ENCODE data around the gene DFFA.
"Not testable (repeated sequence)": the region's sequence is repeated elsewhere in the genome, so short reads cannot be mapped to it uniquely, and the experiment has no call there.

The DFFA gene

DNA sequence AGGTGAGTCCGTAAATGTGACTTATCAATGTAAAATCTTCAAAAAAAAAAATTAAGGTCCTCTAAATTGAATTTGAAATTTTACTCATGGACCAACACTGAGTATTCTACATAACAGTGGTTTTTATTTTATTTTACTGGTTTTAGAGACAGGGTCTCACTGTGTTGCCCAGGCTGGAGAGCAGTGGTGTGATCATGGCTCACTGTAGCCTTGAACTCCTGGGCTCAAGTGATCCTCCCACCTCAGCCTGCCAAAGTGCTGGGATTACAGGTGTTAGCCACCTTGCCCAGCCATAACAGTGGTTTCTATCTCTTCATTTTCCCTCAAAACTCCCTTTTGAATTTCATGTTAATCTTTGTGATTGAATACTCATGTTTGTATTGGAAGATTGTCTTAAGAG, 56.4 kb downstream of the DFFA start:
- not testable (repeated sequence) for H3K27ac ChIP-seq (ENCODE audit: insufficient read depth, low read depth, low read length, poor library complexity, severe bottlenecking); H3K27me3 ChIP-seq (ENCODE audit: control insufficient read depth, insufficient read depth, low read length, poor library complexity, severe bottlenecking); H3K4me1 ChIP-seq (ENCODE audit: control insufficient read depth, insufficient read depth, low read length); H3K4me3 ChIP-seq (ENCODE audit: insufficient read depth, low read depth, low read length); H3K9me3 ChIP-seq (ENCODE audit: control insufficient read depth, low read length)
- WGBS, 2 experiments: 100% methylated on average over 1 of the region's 1 CpG; no CpG with 5 or more reads in 1 of the 2 experiments
- H3K36me3 ChIP-seq (ENCODE audit: control insufficient read depth, insufficient read depth, low read length): peaks cover 79% of the 10 kb centered on the region

- no peaks in the 10 kb centered on the region for H3K4me1 ChIP-seq (ENCODE audit: control insufficient read depth, insufficient read depth, low read length)
- H3K27ac ChIP-seq (ENCODE audit: insufficient read depth, low read depth, low read length, poor library complexity, severe bottlenecking): no peak overlapping the region
- no peaks in the 10 kb centered on the region for H3K27me3 ChIP-seq (ENCODE audit: control insufficient read depth, insufficient read depth, low read length, poor library complexity, severe bottlenecking)
- 93 to 98% methylated on average over 5 to 6 of the region's 6 CpGs for WGBS, 2 experiments
- H3K4me3 ChIP-seq (ENCODE audit: insufficient read depth, low read depth, low read length): no peak overlapping the region
- H3K9me3 ChIP-seq (ENCODE audit: control insufficient read depth, low read length): no peaks in the 10 kb centered on the region
- H3K36me3 ChIP-seq (ENCODE audit: control insufficient read depth, insufficient read depth, low read length): peaks cover 80% of the 10 kb centered on the region
These were observed 57.0 kb downstream of the DFFA start for GRCh38 chr1:10415211-10415930.

DNA sequence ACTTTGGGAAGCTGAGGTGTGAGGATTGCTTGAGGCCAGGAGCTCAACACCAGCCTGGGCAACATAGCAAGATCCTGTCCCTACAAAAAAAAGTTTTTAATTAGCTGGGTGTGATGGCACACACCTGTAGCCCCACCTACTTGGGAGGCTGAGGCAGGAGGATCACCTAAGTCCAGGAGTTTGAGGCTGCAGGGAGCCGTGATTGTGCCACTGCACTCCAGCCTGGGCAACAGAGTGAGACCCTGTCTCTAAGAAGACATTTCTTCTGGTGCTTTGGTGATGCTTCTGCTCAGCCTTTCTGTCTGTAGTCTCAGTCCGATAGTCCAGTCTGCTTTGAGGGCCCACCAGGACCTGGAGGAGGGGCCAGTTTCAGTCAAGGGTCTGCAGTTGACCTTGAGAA, 65.1 kb downstream of the DFFA start:
- no peaks in the 10 kb centered on the region for H3K27me3 ChIP-seq (ENCODE audit: control insufficient read depth, insufficient read depth, low read length, poor library complexity, severe bottlenecking)
- peaks cover 86% of the 10 kb centered on the region for H3K36me3 ChIP-seq (ENCODE audit: control insufficient read depth, insufficient read depth, low read length)
- no peak overlapping the region for H3K27ac ChIP-seq (ENCODE audit: insufficient read depth, low read depth, low read length, poor library complexity, severe bottlenecking)
- no peaks in the 10 kb centered on the region for H3K4me1 ChIP-seq (ENCODE audit: control insufficient read depth, insufficient read depth, low read length)
- no peaks in the 10 kb centered on the region for H3K9me3 ChIP-seq (ENCODE audit: control insufficient read depth, low read length)
- WGBS, 2 experiments: 95 to 98% methylated on average over 2 of the region's 2 CpGs
- no peak overlapping the region for H3K4me3 ChIP-seq (ENCODE audit: insufficient read depth, low read depth, low read length)

Measured in ectodermal cell (in vitro differentiated cells).